Pons (tissue), 1 donor: ENCODE data around the gene REPIN1.
A peak's percentile ranks its signal among the peaks of the same experiment; 100 is the strongest.

Source experiments
- DNase-seq: peaks from one replicate; pipeline ENCODE4 v3.0.0-alpha.2; 2016; ENCODE audit warnings: low spot score

The REPIN1 gene

GRCh38 chr7:150407588-150408392, 39.2 kb downstream of the REPIN1 start:
- no peak for DNase-seq

GRCh38 chr7:150408393-150409299, 40.0 kb downstream of the REPIN1 start:
- no peak for DNase-seq

GRCh38 chr7:150409300-150410030, 40.8 kb downstream of the REPIN1 start:
- DNase-seq, result no peak

GRCh38 chr7:150410131-150410530, 41.5 kb downstream of the REPIN1 start:
- DNase-seq, result no peak

GRCh38 chr7:150410680-150411346, 42.2 kb downstream of the REPIN1 start:
- DNase-seq, result peak; percentile 54

- no peak for DNase-seq
These were observed 43.0 kb downstream of the REPIN1 start for GRCh38 chr7:150411606-150412005.

GRCh38 chr7:150412016-150412415, 43.4 kb downstream of the REPIN1 start:
- no peak for DNase-seq

GRCh38 chr7:150412518-150413488, 44.2 kb downstream of the REPIN1 start:
- DNase-seq, result no peak

GRCh38 chr7:150413640-150414081, 45.0 kb downstream of the REPIN1 start:
- DNase-seq, result no peak

- no peak for DNase-seq
These were observed 46.8 kb downstream of the REPIN1 start for GRCh38 chr7:150415161-150416153.

- no peak for DNase-seq
These were observed 48.6 kb downstream of the REPIN1 start for GRCh38 chr7:150417239-150417638.

GRCh38 chr7:150417863-150418262, 49.2 kb downstream of the REPIN1 start:
- no peak for DNase-seq

- no peak for DNase-seq
These were observed 51.6 kb downstream of the REPIN1 start for GRCh38 chr7:150420242-150420641.

- DNase-seq, result peak; percentile 80
These were observed 52.5 kb downstream of the REPIN1 start for GRCh38 chr7:150420987-150421674.

- DNase-seq, result no peak
These were observed 53.2 kb downstream of the REPIN1 start for GRCh38 chr7:150421831-150422230.
